Dermis blood vessel endothelial cell (primary cell): ENCODE data around the gene PAPOLG. TPM values are rescaled to one million over a fixed set of nuclear protein-coding genes. Genes with fewer than 3 reads are reported as not detected.
"Not testable (repeated sequence)": the region's sequence is repeated elsewhere in the genome, so short reads cannot be mapped to it uniquely, and the experiment has no call there.

Experiments used
- DNase-seq: peaks from one replicate; pipeline ENCODE4 v3.0.0; 2010
- total RNA-seq: library from RNA; depleted of rRNA; stranded (reverse); fragments of >200 nt; gene quantifications from 2 replicates; pipeline ENCODE4 v1.2.3, GENCODE V29; 2014

Gene PAPOLG
- total RNA-seq, 1 donor from 2014 or later: 19.1 TPM

GRCh38 chr2:60775048-60775639, 19.1 kb downstream of the PAPOLG start:
- no peak for DNase-seq

- DNase-seq: no peak
Observed at GRCh38 chr2:60778352-60778751, 22.3 kb downstream of the PAPOLG start.

DNA sequence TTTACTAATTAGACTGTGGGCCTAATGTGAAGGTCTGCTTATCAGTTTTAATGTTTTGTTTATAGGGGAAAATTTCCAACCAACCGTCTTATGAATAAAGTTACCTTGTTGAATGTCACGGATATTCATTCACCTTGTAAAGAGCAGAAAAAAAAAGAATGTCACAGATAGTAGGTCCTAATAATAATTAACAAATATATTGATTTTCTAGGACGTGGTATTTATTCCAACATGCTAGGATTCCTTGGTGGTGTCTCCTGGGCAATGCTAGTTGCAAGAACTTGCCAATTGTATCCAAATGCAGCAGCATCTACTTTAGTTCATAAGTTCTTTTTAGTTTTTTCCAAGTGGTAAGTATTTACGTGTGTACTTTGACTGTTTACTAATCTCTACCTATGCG, 23.4 kb downstream of the PAPOLG start:
- DNase-seq: no peak

- DNase-seq: no peak
Observed at GRCh38 chr2:60780721-60781120, 24.7 kb downstream of the PAPOLG start.

DNA sequence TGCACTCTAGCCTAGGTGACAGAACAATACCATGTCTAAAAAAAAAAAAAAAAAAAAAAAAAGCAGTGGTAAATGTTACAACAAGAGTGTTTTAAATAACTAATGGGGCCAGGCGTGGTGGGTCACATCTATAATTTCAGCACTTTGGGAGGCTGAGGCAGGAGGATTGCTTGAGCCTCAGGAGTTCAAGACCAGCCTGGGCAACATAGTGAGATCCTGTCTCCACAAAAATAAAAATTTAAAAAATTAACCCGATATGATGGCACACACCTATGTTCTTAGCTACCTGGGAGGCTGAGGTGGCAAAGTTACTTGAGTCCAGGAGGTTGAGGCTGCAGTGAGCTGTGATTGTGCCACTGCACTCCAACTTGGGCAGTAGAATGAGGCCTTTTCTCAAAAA, 37.1 kb downstream of the PAPOLG start:
- DNase-seq: no peak

- DNase-seq: peak; percentile 61
Observed at GRCh38 chr2:60794271-60794863, 38.3 kb downstream of the PAPOLG start.

- peak; percentile 70 for DNase-seq
Observed at GRCh38 chr2:60796573-60797509, 40.8 kb downstream of the PAPOLG start.

DNA sequence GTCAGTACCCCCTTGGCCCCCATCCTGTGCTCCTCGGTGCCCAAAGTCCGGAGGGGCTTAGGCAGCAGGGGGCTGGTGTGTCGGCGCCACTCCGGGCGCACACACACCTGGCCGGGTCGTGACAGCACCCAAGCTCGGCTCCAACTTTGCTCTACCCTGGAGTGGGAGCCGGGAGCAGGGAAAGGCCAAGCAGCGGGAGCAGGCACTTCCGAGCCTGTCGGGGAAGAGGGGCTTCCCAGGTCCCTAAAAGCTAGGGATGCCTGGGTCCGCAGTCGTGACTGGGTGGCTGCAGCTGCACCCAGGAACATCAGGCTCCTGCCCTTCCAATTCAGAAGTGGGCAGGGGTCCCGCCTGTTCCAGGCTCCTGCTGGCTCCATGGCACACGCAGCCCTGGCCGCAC, 48.4 kb downstream of the PAPOLG start:
- no peak for DNase-seq

DNA sequence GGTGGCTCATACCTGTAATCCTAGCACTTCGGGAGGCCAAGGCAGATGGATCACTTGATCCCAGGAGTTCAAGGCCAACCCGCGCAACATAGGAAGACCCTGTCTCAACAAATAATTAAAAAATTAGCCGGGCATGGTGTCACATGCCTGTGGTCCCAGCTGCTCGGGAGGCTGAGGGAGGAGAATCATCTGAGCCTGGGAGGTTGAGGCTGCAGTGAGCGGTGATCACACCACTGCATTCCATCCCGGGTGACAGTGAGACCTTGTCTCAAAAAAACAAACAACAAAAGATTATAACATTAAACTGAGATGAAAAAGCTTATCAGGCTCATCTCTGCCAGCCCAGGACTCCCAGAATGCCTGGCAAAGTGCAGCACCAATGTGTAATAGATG, 50.5 kb downstream of the PAPOLG start:
- no peak for DNase-seq

DNA sequence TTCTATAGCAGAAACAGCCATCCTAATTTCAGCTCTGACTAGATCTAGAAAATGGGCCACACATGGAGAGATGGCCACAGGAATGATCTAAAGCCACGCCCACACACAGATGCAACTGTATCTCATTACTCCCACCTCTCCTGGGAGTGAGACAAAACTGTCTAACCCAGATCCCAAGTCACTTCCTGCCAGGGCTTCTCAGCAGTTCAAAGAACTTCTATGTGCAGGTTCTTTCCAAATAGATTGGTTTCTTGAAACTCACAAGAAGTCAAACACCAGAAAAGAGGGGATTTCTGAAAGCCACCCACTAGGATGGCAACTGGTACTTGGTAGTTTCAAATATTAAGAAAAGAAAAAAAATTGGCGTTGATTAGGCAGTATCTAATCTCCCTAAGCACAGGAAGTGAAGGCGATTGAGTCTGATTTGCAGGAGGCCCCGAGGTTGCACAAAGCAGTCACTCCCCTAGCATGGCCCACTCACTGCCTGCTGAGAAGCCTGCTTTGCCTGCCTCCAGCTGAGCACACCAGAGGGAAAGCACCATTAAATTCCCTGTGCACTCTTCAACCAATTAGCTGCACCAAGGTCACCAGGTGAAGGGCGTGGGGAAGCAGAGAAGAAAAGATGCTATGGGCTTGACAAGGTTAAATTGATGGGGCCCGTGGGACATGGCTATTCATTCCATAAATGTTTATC, 51.1 kb downstream of the PAPOLG start:
- DNase-seq: peak; percentile 21

DNA sequence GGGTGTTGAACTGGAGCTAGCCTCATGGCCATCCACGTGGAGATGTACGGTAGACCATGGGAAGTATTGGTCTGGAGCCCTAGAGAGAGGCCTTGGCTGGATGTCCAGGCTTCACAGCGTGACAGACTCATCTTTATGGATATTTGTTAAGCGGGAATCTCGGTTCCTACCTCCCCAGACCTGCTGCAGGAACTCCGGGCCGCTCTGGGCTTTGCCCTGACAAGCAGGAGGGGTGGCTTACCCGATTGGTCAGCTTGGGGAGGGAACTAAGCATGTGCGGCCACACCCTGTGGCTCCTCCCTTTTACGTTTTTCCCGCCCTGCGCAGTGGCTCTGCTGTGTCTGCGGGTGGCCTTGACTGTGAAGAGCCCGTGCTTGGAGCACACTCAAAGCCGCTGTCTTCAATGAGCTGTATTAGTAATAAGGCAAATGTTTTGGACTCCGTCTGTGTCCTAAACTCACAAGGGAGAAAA, 52.3 kb downstream of the PAPOLG start:
- no peak for DNase-seq

GRCh38 chr2:60811491-60812375, 55.7 kb downstream of the PAPOLG start:
- no peak for DNase-seq

GRCh38 chr2:60817191-60817590, 61.1 kb downstream of the PAPOLG start:
- DNase-seq: not testable (repeated sequence)

- peak; percentile 56 for DNase-seq
Observed at GRCh38 chr2:60818272-60818671, 62.2 kb downstream of the PAPOLG start.

DNA sequence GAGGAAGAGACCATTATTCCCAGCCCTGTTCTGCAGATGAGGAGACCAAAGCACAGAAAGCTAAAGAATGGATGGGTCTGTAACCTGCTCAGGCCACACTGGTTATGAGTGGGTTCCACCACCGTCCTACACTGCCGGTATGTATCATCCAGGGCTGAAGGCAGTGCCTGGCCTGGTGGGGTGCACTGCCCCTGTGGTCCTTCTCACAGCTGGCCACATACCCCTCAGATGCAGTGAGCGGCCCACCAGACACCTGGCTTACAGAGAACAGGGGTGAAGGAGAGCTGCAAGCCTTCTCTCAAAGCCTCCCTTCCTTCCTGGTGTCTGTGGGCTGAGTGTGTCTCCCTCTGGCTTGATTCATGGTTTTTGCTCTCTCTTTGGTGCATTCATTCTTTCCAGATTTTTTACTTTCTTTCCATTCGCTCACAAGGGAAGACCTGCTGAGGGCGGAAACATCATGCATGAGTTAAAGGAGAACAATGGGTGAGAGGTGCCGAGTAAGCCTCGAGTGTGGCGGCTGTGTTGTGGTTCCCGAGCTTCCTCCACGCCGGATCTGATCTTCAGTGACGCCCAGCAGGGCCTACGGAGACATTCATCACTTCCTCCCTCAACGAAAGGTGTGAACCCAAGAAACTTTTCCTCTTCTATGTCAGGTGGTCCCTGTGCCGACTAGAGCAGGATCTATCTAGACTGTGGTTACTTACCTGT, 63.2 kb downstream of the PAPOLG start:
- DNase-seq: no peak

GRCh38 chr2:60819936-60820335, 63.9 kb downstream of the PAPOLG start:
- no peak for DNase-seq

- DNase-seq: no peak
Observed at GRCh38 chr2:60820416-60821132, 64.5 kb downstream of the PAPOLG start.

DNA sequence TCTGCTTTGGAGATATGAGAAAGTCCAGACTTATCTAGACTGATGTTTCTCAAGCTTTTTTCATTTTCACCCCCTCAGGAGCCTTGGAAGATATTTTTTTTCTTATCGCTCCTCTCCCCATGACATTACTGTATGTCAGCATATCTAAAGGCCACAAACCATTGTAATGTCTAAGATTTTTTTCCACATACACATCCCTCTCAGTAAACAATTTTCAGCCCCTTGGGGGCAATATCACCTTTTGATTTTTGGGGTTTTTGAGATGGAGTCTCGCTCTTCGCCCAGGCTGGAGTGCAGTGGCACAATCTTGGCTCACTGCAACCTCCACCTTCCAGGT, 65.0 kb downstream of the PAPOLG start:
- DNase-seq: no peak

- no peak for DNase-seq
Observed at GRCh38 chr2:60821587-60822302, 65.7 kb downstream of the PAPOLG start.

GRCh38 chr2:60822987-60823386, 66.9 kb downstream of the PAPOLG start:
- no peak for DNase-seq
